ENCODE results near the gene LSAMP.

LSAMP gene

GRCh38 chr3:116281313-116282143 lies 163.8 kb downstream of the LSAMP start:
- DNase-seq (no peak), ATAC-seq (replicated peaks) (no peak)
- H3K27ac Mint-ChIP-seq, result no peak overlapping the region
- H3K4me1 Mint-ChIP-seq (ENCODE audit: low read depth in 2 of 2), result no peaks in the 10 kb centered on the region
- H3K9me3 Mint-ChIP-seq, result peaks cover 4 to 6% of the 10 kb centered on the region in 2 donors
- no peaks in the 10 kb centered on the region for H3K27me3 Mint-ChIP-seq
- no peaks in the 10 kb centered on the region for H3K36me3 Mint-ChIP-seq (ENCODE audit: insufficient read depth)
- H3K4me3 Mint-ChIP-seq, result no peak overlapping the region

- no peak overlapping the region for H3K4me3 Mint-ChIP-seq
These were observed 165.1 kb downstream of the LSAMP start for GRCh38 chr3:116280130-116280740.

GRCh38 chr3:116276675-116277074 lies 168.6 kb downstream of the LSAMP start:
- DNase-seq, result no peak
- no peak for ATAC-seq (replicated peaks)
- H3K27me3 Mint-ChIP-seq, result no peaks in the 10 kb centered on the region

More at GRCh38 chr3:116280130-116280740, 165.1 kb downstream of the LSAMP start:
- Mint-ChIP-seq H3K36me3 (ENCODE audit: insufficient read depth) (no peaks in the 10 kb centered on the region), H3K4me1 (ENCODE audit: low read depth in 2 of 2) (no peaks in the 10 kb centered on the region), H3K27ac (no peak overlapping the region), H3K9me3 (peaks cover 0 to 4% of the 10 kb centered on the region in 2 donors), H3K27me3 (no peaks in the 10 kb centered on the region)
- ATAC-seq (replicated peaks), result no peak
- DNase-seq, result no peak

GRCh38 chr3:116270056-116270455 lies 175.2 kb downstream of the LSAMP start:
- no peaks in the 10 kb centered on the region for H3K36me3 Mint-ChIP-seq (ENCODE audit: insufficient read depth)
- no peak for ATAC-seq (replicated peaks)
- no peak overlapping the region for H3K27ac Mint-ChIP-seq
- H3K9me3 Mint-ChIP-seq, result peaks cover 0 to 2% of the 10 kb centered on the region in 2 donors
- H3K4me1 Mint-ChIP-seq (ENCODE audit: low read depth in 2 of 2), result no peaks in the 10 kb centered on the region
- DNase-seq, result no peak
- H3K27me3 Mint-ChIP-seq, result no peaks in the 10 kb centered on the region
- no peak overlapping the region for H3K4me3 Mint-ChIP-seq

More at GRCh38 chr3:116276675-116277074, 168.6 kb downstream of the LSAMP start:
- peaks cover 0 to 4% of the 10 kb centered on the region in 2 donors for H3K9me3 Mint-ChIP-seq
- H3K36me3 Mint-ChIP-seq (ENCODE audit: insufficient read depth), result no peaks in the 10 kb centered on the region
- H3K27ac Mint-ChIP-seq, result no peak overlapping the region
- no peak overlapping the region for H3K4me3 Mint-ChIP-seq
- no peaks in the 10 kb centered on the region for H3K4me1 Mint-ChIP-seq (ENCODE audit: low read depth in 2 of 2)

GRCh38 chr3:116267116-116267515 lies 178.2 kb downstream of the LSAMP start:
- H3K27me3 Mint-ChIP-seq, result no peaks in the 10 kb centered on the region
- no peaks in the 10 kb centered on the region for H3K36me3 Mint-ChIP-seq (ENCODE audit: insufficient read depth)
- DNase-seq, result no peak
- peaks cover 8 to 11% of the 10 kb centered on the region in 2 donors for H3K9me3 Mint-ChIP-seq
- H3K4me1 Mint-ChIP-seq (ENCODE audit: low read depth in 2 of 2), result no peaks in the 10 kb centered on the region
- no peak overlapping the region for H3K27ac Mint-ChIP-seq
- H3K4me3 Mint-ChIP-seq, result no peak overlapping the region
- ATAC-seq (replicated peaks), result no peak

GRCh38 chr3:116265976-116266584 lies 179.2 kb downstream of the LSAMP start:
- no peak for ATAC-seq (replicated peaks)
- H3K27me3 Mint-ChIP-seq, result no peaks in the 10 kb centered on the region
- H3K4me1 Mint-ChIP-seq (ENCODE audit: low read depth in 2 of 2), result no peaks in the 10 kb centered on the region
- no peak for DNase-seq
- H3K27ac Mint-ChIP-seq, result no peak overlapping the region
- no peaks in the 10 kb centered on the region for H3K36me3 Mint-ChIP-seq (ENCODE audit: insufficient read depth)
- H3K4me3 Mint-ChIP-seq, result no peak overlapping the region
- H3K9me3 Mint-ChIP-seq, result peaks cover 8 to 11% of the 10 kb centered on the region in 2 donors

- H3K4me3 Mint-ChIP-seq, result no peak overlapping the region
- DNase-seq (no peak), ATAC-seq (replicated peaks) (no peak)
- H3K27me3 Mint-ChIP-seq, result no peaks in the 10 kb centered on the region
- no peaks in the 10 kb centered on the region for H3K4me1 Mint-ChIP-seq (ENCODE audit: low read depth in 2 of 2)
- peaks cover 8 to 11% of the 10 kb centered on the region in 2 donors for H3K9me3 Mint-ChIP-seq
- H3K27ac Mint-ChIP-seq, result no peak overlapping the region
- no peaks in the 10 kb centered on the region for H3K36me3 Mint-ChIP-seq (ENCODE audit: insufficient read depth)
These were observed 180.0 kb downstream of the LSAMP start for GRCh38 chr3:116265320-116265695.

- H3K4me1 Mint-ChIP-seq (ENCODE audit: low read depth in 2 of 2), result no peaks in the 10 kb centered on the region
- H3K9me3 Mint-ChIP-seq, result peaks cover 8 to 11% of the 10 kb centered on the region in 2 donors
- H3K27me3 Mint-ChIP-seq, result no peaks in the 10 kb centered on the region
- H3K27ac Mint-ChIP-seq, result no peak overlapping the region
- H3K36me3 Mint-ChIP-seq (ENCODE audit: insufficient read depth), result no peaks in the 10 kb centered on the region
- DNase-seq (no peak), ATAC-seq (replicated peaks) (no peak)
- no peak overlapping the region for H3K4me3 Mint-ChIP-seq
These were observed 180.6 kb downstream of the LSAMP start for GRCh38 chr3:116264546-116265319.

- Mint-ChIP-seq H3K36me3 (ENCODE audit: insufficient read depth) (no peaks in the 10 kb centered on the region), H3K4me1 (ENCODE audit: low read depth in 2 of 2) (no peaks in the 10 kb centered on the region), H3K4me3 (no peak overlapping the region), H3K9me3 (peaks cover 8 to 11% of the 10 kb centered on the region in 2 donors), H3K27ac (no peak overlapping the region), H3K27me3 (no peaks in the 10 kb centered on the region)
- DNase-seq (no peak), ATAC-seq (replicated peaks) (no peak)
These were observed 181.3 kb downstream of the LSAMP start for GRCh38 chr3:116263842-116264545.

- H3K9me3 Mint-ChIP-seq, result peaks cover 8 to 9% of the 10 kb centered on the region in 2 donors
- H3K27ac Mint-ChIP-seq, result no peak overlapping the region
- no peaks in the 10 kb centered on the region for H3K36me3 Mint-ChIP-seq (ENCODE audit: insufficient read depth)
- H3K4me1 Mint-ChIP-seq (ENCODE audit: low read depth in 2 of 2), result no peaks in the 10 kb centered on the region
- DNase-seq (no peak), ATAC-seq (replicated peaks) (no peak)
- H3K27me3 Mint-ChIP-seq, result no peaks in the 10 kb centered on the region
- no peak overlapping the region for H3K4me3 Mint-ChIP-seq
These were observed 184.8 kb downstream of the LSAMP start for GRCh38 chr3:116260491-116260890.

GRCh38 chr3:116259984-116260383 lies 185.3 kb downstream of the LSAMP start:
- no peak for DNase-seq
- Mint-ChIP-seq H3K27me3 (no peaks in the 10 kb centered on the region), H3K27ac (no peak overlapping the region), H3K36me3 (ENCODE audit: insufficient read depth) (no peaks in the 10 kb centered on the region), H3K4me3 (no peak overlapping the region), H3K9me3 (peaks cover 8 to 9% of the 10 kb centered on the region in 2 donors), H3K4me1 (ENCODE audit: low read depth in 2 of 2) (no peaks in the 10 kb centered on the region)
- ATAC-seq (replicated peaks), result no peak

- H3K27me3 Mint-ChIP-seq, result no peaks in the 10 kb centered on the region
- no peak for ATAC-seq (replicated peaks)
- H3K36me3 Mint-ChIP-seq (ENCODE audit: insufficient read depth), result no peaks in the 10 kb centered on the region
- no peaks in the 10 kb centered on the region for H3K4me1 Mint-ChIP-seq (ENCODE audit: low read depth in 2 of 2)
- no peak overlapping the region for H3K4me3 Mint-ChIP-seq
- DNase-seq, result no peak
- no peaks in the 10 kb centered on the region for H3K9me3 Mint-ChIP-seq
- H3K27ac Mint-ChIP-seq, result no peak overlapping the region
These were observed 188.3 kb downstream of the LSAMP start for GRCh38 chr3:116256843-116257485.

Data from effector memory CD8-positive, alpha-beta T cell (primary cell).